KOPT-K1 (cell line): ENCODE results near the gene MANSC4.

Source experiments
- H3K27ac ChIP-seq: fragments of 200-600 bp; sonication (generic); 2 replicates; pipeline ENCODE4 v1.5.1; 2016; ENCODE audit warnings: antibody characterized with exemption, mild to moderate bottlenecking, low read depth, low read length; ENCODE audit not compliant: poor library complexity, severe bottlenecking
- H3K36me3 ChIP-seq: fragments of 200-600 bp; sonication (generic); 2 replicates; pipeline ENCODE4 v1.5.1; 2017; ENCODE audit warnings: antibody characterized with exemption, mild to moderate bottlenecking, low read length, moderate library complexity; ENCODE audit not compliant: insufficient read depth
- H3K9me3 ChIP-seq: fragments of 200-600 bp; sonication (generic); 2 replicates; pipeline ENCODE4 v1.5.1; 2017; ENCODE audit warnings: antibody characterized with exemption, low read length, mild to moderate bottlenecking; ENCODE audit not compliant: insufficient read depth, poor library complexity, severe bottlenecking

Gene MANSC4

DNA sequence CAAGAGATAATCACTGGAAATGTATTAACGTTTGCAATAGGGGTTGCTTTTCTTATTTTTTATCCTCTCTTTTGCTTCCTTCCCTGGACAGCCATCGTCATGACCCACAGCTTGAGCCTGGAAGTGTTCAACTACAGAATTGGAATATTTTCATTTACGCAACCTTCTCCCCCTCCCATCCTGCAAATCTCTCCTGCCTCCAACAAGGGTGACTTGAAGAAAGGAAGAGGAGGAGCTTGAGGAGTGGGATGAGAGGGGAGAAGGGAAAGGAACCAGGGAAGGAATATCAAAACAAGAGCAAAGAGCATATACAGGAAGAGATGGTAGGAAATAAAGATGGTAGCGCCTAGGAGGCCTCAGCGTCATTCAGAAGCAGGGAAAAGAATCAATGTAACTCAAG is 1.6 kb upstream of the MANSC4 start:
- peaks cover 15% of the 10 kb centered on the region for H3K36me3 ChIP-seq
- no peak overlapping the region for H3K27ac ChIP-seq
- no peaks in the 10 kb centered on the region for H3K9me3 ChIP-seq

DNA sequence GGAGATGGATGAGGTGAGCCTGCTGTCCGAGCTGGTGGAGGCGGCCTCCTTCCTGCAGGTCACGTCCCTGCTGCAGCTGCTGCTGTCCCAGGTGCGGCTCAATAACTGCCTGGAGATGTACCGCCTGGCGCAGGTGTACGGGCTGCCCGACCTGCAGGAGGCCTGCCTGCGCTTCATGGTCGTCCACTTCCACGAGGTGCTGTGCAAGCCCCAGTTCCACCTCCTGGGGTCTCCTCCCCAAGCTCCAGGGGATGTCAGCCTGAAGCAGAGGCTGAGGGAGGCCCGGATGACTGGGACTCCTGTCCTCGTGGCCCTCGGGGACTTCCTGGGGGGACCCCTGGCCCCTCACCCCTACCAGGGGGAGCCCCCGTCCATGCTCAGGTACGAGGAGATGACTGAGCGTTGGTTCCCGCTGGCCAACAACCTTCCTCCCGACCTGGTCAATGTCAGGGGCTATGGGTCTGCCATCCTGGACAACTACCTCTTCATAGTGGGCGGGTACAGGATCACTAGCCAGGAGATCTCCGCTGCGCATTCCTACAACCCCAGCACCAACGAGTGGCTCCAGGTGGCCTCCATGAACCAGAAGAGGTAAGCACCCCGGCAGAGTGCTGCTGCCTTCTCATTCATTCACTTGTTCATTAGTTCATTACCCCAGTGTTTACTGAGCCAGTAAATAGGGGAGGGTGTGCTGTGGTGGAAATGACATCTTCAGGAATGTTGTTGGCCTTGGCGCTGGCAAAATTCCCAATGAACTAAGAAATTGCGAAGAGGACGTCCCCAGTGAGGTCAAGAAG is 774 bp upstream of the MANSC4 start:
- H3K36me3 ChIP-seq, result peaks cover 15% of the 10 kb centered on the region
- no peaks in the 10 kb centered on the region for H3K9me3 ChIP-seq
- peak overlapping the region; percentile 85 for H3K27ac ChIP-seq

DNA sequence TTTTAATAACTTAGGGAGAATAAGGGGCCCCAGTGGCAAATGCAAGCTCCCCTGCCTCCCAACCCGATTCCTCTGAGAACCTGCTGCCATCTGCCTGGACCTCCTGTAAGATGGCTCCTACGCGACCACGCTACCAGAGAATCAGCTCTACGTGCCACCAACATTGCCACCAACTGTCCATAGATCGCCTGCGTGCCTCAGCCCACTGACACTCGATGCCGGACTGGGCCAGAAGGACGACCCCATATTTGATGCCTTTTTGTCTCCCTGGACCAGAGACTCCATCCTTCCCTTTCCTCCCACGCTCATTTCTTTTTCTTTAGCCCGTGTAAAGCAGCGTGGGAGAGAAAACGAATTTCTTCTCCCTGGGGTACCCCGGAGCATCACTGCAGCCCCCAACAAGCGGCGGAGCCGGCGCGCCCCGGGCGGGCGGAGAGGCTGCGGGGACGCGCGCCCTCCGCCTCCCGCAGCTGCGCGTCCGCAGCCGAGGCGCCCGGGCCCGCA is 568 bp downstream of the MANSC4 start:
- Histone ChIP-seq H3K9me3 (no peaks in the 10 kb centered on the region), H3K27ac (peak overlapping the region; percentile 85), H3K36me3 (peaks cover 11% of the 10 kb centered on the region)

DNA sequence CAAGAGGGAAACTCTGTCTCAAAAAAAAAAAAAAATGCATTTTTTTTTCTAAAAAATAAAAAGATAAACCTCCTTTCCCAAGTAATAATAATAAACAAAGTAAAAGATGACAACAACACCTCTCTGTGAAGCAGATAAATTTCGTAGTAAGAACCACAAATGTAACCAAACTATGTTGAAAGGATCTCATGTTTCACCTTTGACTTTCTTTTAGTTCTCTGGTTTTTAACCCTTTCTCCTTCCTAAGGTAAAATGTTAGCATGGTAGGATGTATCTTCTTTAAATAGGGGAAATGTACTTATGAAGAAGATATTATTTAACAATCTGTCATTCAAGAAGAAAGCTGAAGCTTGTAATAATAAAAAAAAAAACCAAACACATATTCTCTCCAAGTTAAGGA is 1.8 kb downstream of the MANSC4 start:
- Histone ChIP-seq H3K9me3 (no peaks in the 10 kb centered on the region), H3K36me3 (peaks cover 11% of the 10 kb centered on the region), H3K27ac (no peak overlapping the region)

DNA sequence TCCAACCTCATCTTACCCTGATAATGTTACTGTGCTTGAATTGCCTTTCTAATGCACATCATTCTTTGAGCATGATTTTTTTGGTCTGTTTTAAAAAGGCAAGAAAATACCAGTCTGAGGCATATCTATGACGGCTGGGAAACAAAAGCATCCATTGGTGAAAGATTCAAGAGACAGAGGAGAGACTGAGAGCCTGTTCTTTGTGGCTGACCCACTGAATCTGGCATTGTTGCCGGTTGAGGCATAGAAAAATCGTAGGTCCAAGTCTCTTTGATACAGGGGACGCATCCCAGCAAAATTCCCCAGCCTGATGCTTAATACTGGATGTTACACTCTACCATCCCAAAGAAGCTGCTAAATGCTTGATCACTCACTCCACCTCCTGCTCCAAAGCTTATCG is 2.9 kb downstream of the MANSC4 start:
- peaks cover 5% of the 10 kb centered on the region; the same call in 1 of the 2 replicates for H3K36me3 ChIP-seq
- H3K9me3 ChIP-seq, result no peaks in the 10 kb centered on the region
- no peak overlapping the region for H3K27ac ChIP-seq

DNA sequence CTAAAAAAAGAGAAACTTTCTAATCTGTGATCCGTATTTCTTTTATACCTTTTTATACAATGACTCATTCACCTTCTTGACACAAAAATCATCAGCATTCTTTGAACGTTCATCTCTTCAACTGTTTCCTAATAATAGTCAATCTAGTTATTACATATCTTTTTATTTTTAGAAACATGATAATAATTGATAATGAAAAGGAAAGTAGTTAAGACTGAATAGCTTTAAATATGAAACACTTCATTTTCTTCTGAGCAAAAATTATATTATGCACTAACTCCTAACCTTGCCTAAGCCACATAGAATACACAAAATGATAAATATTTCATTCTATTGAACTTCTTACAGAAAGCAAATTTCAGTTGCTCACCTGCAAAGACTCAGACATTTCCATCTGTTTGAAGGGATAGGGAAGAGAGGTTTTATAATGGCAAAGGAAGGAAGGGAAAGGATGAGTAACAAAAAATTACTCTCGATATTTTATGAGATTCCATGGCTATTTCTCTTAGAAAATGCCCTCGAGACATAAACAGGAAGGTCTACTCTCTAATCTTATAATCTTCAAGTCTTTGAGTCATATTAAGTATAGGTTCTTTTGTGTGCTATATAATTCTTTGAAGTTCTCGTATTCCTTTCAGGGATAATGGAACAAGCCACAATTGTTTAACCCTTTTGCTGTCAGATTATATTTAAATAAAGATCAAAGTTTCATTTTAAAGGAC is 7.5 kb downstream of the MANSC4 start:
- Histone ChIP-seq H3K36me3 (no peaks in the 10 kb centered on the region), H3K9me3 (no peaks in the 10 kb centered on the region), H3K27ac (no peak overlapping the region)

DNA sequence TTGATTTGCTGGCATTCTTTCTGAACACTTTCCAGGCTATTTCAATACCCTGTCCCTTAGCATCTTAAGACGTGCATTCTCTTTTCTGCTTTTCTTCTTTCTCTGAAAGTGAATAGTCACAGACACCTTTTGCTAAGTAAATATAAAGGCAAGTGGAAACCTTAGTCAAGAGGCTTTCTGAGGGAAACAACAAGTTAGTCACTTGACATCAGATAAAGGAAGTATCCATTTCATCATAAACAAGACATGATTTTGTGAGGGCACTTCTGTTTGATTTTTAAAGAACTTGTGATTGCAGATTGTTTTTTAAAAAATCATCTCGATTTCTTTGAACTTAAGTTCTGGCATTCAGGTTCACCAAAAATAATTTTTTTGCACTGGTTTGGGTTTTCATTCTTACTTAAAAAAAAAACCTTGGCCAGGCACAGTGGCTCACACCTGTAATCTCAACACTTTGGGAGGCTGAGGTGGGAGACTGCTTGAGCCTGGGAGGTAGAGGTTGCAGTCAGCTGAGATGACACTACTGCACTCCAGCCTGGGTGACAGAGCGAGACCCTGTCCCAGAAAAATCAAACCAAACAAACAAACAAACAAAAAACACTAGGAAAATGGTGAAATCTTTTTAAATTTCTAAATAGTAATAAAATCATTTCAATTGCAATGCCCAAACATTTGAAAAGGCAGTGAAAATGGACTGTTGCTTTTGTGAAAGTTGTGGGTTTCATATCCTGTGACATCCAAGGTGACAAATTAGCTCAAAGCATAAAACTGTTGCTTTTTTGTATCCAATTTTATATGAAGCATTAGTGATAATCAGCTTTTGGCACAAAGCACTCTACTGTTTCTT is 8.3 kb downstream of the MANSC4 start:
- no peak overlapping the region for H3K27ac ChIP-seq

DNA sequence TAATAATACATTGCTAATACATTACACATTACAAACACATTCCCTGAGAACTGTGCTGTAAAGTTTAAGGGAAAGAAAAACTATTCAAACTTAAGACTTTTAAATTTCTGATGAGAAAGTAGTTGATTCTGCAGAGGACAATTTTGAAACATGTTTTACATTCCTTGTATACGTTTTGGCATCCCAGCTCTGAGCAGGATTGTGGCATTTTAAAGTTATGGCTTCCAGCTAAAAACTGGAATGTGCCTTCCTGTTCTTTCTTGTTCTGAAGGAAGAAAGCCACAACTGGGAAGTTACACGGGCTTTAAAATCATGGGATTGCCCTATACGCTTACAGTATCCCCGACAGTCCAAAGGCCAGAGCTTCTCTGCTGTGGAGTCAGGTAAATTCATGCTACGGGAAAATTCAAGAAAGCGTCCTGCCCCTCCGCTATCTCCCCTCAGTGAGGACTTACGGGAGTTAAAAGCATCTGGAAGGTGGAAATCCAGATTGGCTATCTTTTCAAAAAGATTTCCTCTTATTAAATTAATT is 10.8 kb downstream of the MANSC4 start:
- Histone ChIP-seq H3K36me3 (no peaks in the 10 kb centered on the region), H3K27ac (no peak overlapping the region), H3K9me3 (no peaks in the 10 kb centered on the region)

More for the DNA sequence above, 8.3 kb downstream of the MANSC4 start:
- H3K9me3 ChIP-seq, result no peaks in the 10 kb centered on the region
- H3K36me3 ChIP-seq, result no peaks in the 10 kb centered on the region

DNA sequence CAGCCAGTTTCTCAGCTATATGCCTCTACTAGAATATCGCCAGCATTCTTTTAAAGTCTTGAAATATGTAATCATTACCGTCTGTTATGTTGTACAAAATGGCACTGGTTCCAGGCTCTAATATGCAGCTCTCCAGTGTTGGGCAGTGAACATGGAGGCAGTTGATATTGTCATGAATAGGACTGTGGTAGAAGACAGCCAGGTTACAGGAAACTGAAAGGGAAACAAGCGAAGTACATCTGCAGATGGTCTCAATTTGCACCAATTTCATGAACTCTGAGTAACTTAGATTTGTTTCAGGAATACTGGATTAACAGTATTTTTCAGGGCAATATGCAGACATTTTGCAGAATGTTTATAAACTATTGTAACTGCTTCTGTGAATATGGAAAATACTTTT is 13.4 kb downstream of the MANSC4 start:
- Histone ChIP-seq H3K36me3 (no peaks in the 10 kb centered on the region), H3K27ac (no peak overlapping the region), H3K9me3 (no peaks in the 10 kb centered on the region)

DNA sequence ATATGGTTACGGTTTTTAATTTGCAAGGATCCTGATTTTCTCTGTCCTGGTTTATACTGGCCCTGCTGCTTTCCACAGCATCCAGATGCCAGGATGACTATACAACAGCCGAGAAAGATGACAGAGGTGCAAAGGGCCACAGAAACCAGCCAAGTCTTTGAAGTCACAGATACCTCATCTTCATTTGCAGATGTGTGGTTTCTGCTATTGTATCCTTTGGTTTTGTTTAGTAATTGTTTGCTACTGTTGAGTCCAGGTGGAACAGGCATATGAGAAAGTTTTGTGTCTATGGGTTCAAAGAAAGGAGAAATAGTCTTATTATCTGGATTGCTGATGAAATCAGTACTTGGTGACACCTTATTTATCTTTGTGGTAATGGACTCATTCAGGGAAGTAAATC is 17.3 kb downstream of the MANSC4 start:
- H3K9me3 ChIP-seq, result no peaks in the 10 kb centered on the region
- H3K36me3 ChIP-seq, result peaks cover 7% of the 10 kb centered on the region; the same call in 1 of the 2 replicates
- H3K27ac ChIP-seq, result no peak overlapping the region

DNA sequence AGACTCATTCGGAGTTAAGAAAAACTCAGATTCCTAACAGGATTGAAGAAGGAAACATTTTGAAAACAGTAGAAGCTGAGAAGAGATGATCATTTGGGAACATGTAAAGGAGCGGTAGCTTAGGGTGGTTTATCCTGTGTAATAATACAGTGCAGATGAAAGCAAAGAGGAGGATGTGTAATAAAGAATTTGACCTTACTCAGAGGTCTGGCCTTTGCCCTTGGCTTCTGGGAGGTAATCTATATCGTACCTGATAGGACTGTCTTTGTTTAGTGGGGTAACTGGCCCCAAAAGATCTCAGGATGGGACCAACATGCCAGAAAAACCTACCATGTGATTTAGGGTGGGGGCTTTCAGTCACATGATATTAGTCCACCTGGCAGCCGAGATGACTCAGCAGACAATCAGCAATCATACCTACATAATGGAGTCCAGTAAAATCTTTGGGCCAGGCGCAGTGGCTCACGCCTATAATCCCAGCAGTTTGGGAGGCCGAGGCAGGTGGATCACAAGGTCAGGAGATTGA is 23.3 kb downstream of the MANSC4 start:
- H3K9me3 ChIP-seq, result no peaks in the 10 kb centered on the region
- peaks cover 35% of the 10 kb centered on the region for H3K36me3 ChIP-seq
- H3K27ac ChIP-seq, result no peak overlapping the region

DNA sequence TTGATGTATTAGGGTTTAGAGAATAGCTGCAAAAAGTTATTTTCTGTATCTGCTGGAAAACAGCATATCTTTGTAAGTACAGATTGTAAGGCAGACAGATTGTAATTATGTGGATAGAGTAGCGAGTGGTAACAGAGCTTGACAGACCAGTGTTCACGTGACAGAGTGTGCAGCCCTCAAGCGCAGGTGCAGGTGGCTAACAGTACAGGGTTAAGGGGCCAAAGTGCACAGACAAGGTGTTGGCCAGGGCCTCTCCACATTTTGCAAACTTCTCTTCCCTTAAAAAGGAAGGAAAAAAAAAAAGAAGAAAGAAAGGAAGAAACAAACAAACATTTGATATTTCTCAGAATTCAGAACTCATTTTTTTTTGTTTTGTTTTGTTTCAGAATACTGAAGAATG is 25.2 kb downstream of the MANSC4 start:
- H3K27ac ChIP-seq, result no peak overlapping the region
- H3K36me3 ChIP-seq, result peaks cover 49% of the 10 kb centered on the region
- no peaks in the 10 kb centered on the region for H3K9me3 ChIP-seq

DNA sequence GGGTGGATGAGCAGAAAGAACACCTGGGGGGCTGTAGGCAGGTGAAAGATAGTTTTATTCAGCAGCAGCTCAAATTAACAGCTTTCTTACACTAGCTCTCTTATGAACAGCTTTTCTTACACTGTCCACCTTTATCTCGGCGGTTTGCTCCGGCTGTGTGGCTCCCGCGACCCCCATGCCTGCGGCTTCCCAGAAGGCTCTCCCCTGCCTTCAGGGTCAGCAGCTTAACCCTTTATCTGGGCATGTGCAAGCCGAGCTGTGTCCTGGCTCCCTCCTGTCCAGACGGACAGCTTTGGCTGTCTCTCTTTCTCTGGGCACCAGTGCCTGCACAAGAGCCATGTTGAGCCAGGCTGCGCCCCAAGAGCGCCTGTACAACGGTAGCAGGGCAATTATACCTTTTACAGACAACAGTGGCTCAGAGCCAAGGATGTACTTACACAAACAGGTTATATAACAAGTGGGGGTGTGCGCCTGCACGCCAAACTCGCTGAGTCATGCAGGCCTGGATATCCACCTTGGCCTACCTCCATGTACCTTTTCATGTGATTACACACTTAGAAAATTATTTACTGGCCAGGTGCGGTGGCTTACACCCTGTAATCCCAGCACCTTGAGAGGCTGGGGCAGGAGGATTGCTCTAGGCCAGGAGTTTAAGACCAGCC is 28.5 kb downstream of the MANSC4 start:
- peaks cover 59% of the 10 kb centered on the region for H3K36me3 ChIP-seq
- H3K27ac ChIP-seq, result no peak overlapping the region
- no peaks in the 10 kb centered on the region for H3K9me3 ChIP-seq

DNA sequence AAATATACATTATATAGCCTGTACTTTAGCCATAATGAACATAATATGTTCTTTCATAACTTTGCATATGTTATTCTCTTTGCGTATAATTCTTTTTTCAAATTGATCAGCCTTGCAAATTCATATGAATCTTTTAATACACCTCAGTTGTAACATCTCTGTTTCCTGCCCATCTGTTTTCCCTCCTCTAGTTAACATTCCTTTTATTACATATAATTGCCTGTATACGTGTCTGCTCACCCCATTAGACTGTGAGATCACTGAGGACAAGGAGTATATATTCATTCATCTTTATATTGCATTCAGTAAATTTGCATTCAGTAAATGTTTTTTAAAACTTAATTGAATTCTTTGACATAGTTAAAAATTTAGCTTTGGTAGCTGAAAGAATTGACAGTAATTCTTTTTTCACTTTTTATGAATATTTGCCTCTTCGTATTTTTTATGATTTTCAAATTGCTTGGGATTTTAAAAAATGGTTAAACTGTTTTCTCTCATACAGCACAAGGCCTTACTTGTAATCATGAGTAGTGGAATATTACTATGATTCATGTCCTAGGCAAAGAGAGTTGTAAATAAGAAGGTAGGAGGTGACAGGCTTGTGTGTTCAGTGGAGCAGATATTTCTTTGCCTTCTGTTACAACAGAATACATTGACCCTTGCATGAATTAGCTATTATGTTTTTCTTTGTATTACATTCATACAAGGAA is 32.8 kb downstream of the MANSC4 start:
- Histone ChIP-seq H3K9me3 (no peaks in the 10 kb centered on the region), H3K27ac (no peak overlapping the region), H3K36me3 (peaks cover 71% of the 10 kb centered on the region)
